ENCODE data around the gene GXYLT1.
"Not testable (repeated sequence)": the region's sequence is repeated elsewhere in the genome, so short reads cannot be mapped to it uniquely, and the experiment has no call there.

The GXYLT1 gene

DNA sequence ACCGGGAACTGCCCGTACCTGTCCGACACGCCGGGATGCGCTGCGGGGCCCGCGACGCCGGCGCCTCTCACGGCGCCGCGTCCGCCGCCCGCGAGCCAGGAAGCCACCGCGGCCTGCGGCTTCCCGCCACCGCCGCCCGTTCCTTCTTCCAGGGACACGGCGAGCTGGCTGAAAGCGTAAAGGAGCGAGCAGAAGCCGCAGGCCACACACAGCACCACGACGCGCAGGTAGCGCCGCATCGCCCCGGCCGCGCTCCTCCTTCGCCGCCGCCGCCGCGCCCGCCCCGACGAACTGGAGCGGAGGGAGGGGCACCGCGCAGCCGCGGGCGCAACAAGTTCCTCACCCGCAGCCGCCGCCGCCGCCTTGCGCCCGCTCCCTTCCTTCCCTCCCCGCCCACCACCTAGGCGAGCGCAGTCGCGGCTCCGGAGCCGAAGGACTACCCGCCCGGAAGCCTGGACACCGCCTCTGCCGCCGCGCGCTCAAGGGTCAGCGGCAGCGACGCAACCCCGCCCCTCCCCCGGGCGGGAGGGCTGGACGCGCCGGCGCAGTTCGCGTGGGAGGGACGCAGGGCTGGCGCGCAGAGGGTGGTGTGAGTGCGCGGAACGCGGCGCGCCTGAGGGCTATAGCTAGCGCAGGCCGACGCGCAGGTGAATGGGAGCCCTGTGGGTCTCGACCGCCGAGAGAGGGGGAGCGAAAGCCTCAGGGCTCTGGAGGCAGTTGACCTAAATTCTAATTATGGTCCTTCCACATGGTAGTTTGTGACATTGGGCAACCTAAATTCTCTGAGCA lies at the start of gene GXYLT1:
GXYLT1 (minus strand) TSS at position 467 of the 789 bp plus-strand sequence; CDS start at position 239, 228 bp downstream.
- no peaks in the 10 kb centered on the region for H3K36me3 ChIP-seq
- DNase-seq = peak; percentile 94
- TF ChIP-seq CTCF (IDR thresholded peaks at IDR 0.05; ENCODE audit: low read depth, low read length) = no peak
- peak within 1 kb of the TSS; percentile 90 for H3K27ac ChIP-seq
- H3K4me3 ChIP-seq (ENCODE audit: low read depth, low read length) = peak within 1 kb of the TSS; percentile 80
- no peaks in the 10 kb centered on the region for H3K9me3 ChIP-seq (ENCODE audit: severe bottlenecking)
- no peaks in the 10 kb centered on the region for H3K27me3 ChIP-seq (ENCODE audit: insufficient read depth, low read depth, severe bottlenecking)

- no peaks in the 10 kb centered on the region for H3K27me3 ChIP-seq (ENCODE audit: insufficient read depth, low read depth, severe bottlenecking)
These were observed 48.0 kb upstream of the GXYLT1 start for GRCh38 chr12:42192686-42193085.

DNA sequence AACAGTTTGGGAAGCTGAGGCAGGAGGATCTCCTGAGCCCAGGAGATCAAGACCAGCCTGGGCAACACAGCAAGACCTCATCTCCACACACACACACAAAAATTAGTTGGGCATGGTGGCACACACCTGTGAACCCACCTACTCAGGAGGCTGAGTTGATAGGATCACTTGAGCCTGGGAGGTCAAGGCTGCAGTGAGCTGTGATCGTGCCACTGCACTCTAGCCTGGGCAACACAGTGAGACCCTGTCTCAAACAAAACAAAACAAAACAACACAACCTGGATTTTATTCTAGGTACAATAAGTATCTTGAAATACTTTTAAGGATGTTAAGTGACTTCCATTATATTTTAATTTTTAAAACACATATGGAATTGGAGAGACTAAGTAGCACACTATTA lies 47.6 kb upstream of the GXYLT1 start:
- no peak for DNase-seq
- Histone ChIP-seq H3K4me3 (ENCODE audit: low read depth, low read length) (no peak overlapping the region), H3K9me3 (ENCODE audit: severe bottlenecking) (no peaks in the 10 kb centered on the region), H3K27ac (no peak overlapping the region), H3K27me3 (ENCODE audit: insufficient read depth, low read depth, severe bottlenecking) (no peaks in the 10 kb centered on the region), H3K36me3 (peaks cover 6% of the 10 kb centered on the region; the same call in 1 of the 2 replicates)
- no peak for TF ChIP-seq CTCF (IDR thresholded peaks at IDR 0.05; ENCODE audit: low read depth, low read length)

More at GRCh38 chr12:42192686-42193085, 48.0 kb upstream of the GXYLT1 start:
- Histone ChIP-seq H3K27ac (no peak overlapping the region), H3K4me3 (ENCODE audit: low read depth, low read length) (no peak overlapping the region), H3K9me3 (ENCODE audit: severe bottlenecking) (no peaks in the 10 kb centered on the region), H3K36me3 (peaks cover 9% of the 10 kb centered on the region; the same call in 1 of the 2 replicates)
- TF ChIP-seq CTCF (IDR thresholded peaks at IDR 0.05; ENCODE audit: low read depth, low read length) = no peak
- no peak for DNase-seq

DNA sequence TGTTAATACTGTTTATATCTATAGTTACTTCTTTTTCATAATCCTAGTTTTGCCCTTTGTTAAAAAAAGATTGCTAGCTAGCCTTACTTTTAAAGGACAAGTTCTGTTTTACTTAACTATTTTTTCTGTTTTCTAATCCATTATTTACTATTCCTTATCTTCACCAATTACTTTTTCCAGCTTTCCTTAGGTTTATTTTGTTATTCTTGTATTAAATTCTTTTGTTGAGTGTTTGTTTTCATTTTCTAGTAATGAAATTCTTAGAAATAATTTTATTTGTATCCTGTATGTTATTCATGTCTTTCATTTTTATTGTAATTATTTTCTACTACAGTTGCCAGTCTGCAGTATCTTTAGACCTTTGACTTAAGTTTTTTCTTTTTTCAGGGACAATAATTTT lies 45.7 kb upstream of the GXYLT1 start:
- TF ChIP-seq CTCF (IDR thresholded peaks at IDR 0.05; ENCODE audit: low read depth, low read length) = no peak
- peaks cover 5% of the 10 kb centered on the region; the same call in 1 of the 2 replicates for H3K36me3 ChIP-seq
- H3K27ac ChIP-seq = no peak overlapping the region
- no peaks in the 10 kb centered on the region for H3K27me3 ChIP-seq (ENCODE audit: insufficient read depth, low read depth, severe bottlenecking)
- H3K4me3 ChIP-seq (ENCODE audit: low read depth, low read length) = no peak overlapping the region
- no peak for DNase-seq
- H3K9me3 ChIP-seq (ENCODE audit: severe bottlenecking) = no peaks in the 10 kb centered on the region

DNA sequence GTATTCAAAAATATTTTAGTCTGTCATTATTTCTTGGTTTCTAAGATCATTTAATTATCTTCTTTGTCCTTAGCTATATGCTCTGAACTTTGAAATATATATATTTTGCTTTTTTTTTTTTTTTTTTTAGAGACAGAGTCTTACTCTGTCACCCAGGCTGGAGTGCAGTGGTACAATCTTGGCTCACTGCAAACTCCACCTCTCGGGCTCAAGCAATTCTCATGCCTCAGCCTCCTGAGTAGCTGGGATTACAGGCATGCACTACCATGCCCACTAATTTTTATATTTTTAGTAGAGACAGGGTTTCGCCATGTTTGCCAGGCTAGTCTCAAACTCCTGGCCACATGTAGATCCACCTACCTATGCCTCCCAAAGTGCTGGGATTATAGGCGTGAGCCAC lies 43.6 kb upstream of the GXYLT1 start:
- not testable (repeated sequence) for H3K9me3 ChIP-seq (ENCODE audit: severe bottlenecking); H3K27me3 ChIP-seq (ENCODE audit: insufficient read depth, low read depth, severe bottlenecking); H3K27ac ChIP-seq; DNase-seq; H3K4me3 ChIP-seq (ENCODE audit: low read depth, low read length); H3K36me3 ChIP-seq

DNA sequence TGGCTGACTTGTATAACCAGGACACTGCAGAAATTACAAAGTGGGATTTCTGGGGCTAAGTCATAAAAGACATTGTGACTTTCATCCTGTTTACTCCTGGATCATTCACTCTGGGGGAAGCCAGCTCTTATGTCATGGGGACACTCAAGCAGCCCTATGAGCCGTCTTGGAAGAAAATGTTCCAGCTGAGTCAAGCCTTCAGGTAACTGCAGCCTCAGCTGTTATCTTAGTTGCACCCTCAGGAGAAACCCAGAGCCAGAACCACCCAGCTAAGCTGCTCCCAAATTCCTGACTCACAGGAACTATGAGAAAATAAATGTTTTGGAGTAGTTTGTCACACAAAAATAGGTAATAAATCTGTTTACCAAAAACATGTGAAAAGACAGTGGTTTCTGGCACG lies 43.1 kb upstream of the GXYLT1 start:
- DNase-seq = no peak
- no peak overlapping the region for H3K27ac ChIP-seq
- peaks cover 3% of the 10 kb centered on the region; the same call in 1 of the 2 replicates for H3K36me3 ChIP-seq
- H3K27me3 ChIP-seq (ENCODE audit: insufficient read depth, low read depth, severe bottlenecking) = no peaks in the 10 kb centered on the region
- H3K4me3 ChIP-seq (ENCODE audit: low read depth, low read length) = no peak overlapping the region
- TF ChIP-seq CTCF (IDR thresholded peaks at IDR 0.05; ENCODE audit: low read depth, low read length) = no peak
- no peaks in the 10 kb centered on the region for H3K9me3 ChIP-seq (ENCODE audit: severe bottlenecking)
